Smooth muscle cell (in vitro differentiated cells): ENCODE results near the gene ELAVL2. TPM values are rescaled to one million over a fixed set of nuclear protein-coding genes. Genes with fewer than 3 reads are reported as not detected.

Source experiments
- DNase-seq: peaks from one replicate; lab custom pipeline; 2025; ENCODE audit not compliant: unreplicated experiment; lab: John Stamatoyannopoulos, UW
- H2AFZ ChIP-seq: fragments of 200-600 bp; sonication (generic); 2 replicates; pipeline ENCODE4 v1.6.0; 2016; ENCODE audit warnings: antibody characterized with exemption, low read depth, mild to moderate bottlenecking
- H3F3A ChIP-seq: fragments of 200-600 bp; sonication (generic); 2 replicates; pipeline ENCODE4 v1.6.0; 2017; ENCODE audit warnings: antibody characterized with exemption, low read depth
- H3K27ac ChIP-seq: fragments of 200-600 bp; sonication (generic); 2 replicates; pipeline ENCODE4 v1.5.1; 2016; ENCODE audit warnings: low read depth, mild to moderate bottlenecking
- H3K27me3 ChIP-seq: fragments of 200-600 bp; sonication (generic); 2 replicates; pipeline ENCODE4 v1.6.1; 2016; ENCODE audit warnings: low read depth, mild to moderate bottlenecking
- H3K36me3 ChIP-seq: fragments of 200-600 bp; sonication (generic); 2 replicates; pipeline ENCODE4 v1.5.1; 2016; ENCODE audit warnings: low read depth
- H3K4me1 ChIP-seq: fragments of 200-600 bp; sonication (generic); 2 replicates; pipeline ENCODE4 v1.5.1; 2016; ENCODE audit warnings: low read depth
- H3K4me2 ChIP-seq: fragments of 200-600 bp; sonication (generic); 2 replicates; pipeline ENCODE4 v1.6.0; 2016; ENCODE audit warnings: mild to moderate bottlenecking
- H3K4me3 ChIP-seq: fragments of 200-600 bp; sonication (generic); 2 replicates; pipeline ENCODE4 v1.5.1; 2016; ENCODE audit warnings: mild to moderate bottlenecking
- H3K79me2 ChIP-seq: fragments of 200-600 bp; sonication (generic); 2 replicates; pipeline ENCODE4 v1.6.0; 2016; ENCODE audit warnings: low read depth, mild to moderate bottlenecking
- H3K9ac ChIP-seq: fragments of 200-600 bp; sonication (generic); 2 replicates; pipeline ENCODE4 v1.6.0; 2016; ENCODE audit warnings: low read depth
- H3K9me3 ChIP-seq: fragments of 200-600 bp; sonication (generic); replicated peaks from 2 replicates; pipeline ENCODE4 v1.5.1; 2016; ENCODE audit warnings: low read depth
- H4K20me1 ChIP-seq: fragments of 200-600 bp; sonication (generic); 2 replicates; pipeline ENCODE4 v1.6.0; 2016; ENCODE audit warnings: low read depth
- WGBS: methylation state at CpG from one replicate; pipeline ENCODE4 v1.1.7; 2016; ENCODE audit warnings: low lambda C conversion rate; 5-methylcytosine and 5-hydroxymethylcytosine counted together
- polyA plus RNA-seq: library from polyadenylated mRNA; unstranded; fragments of >200 nt; fragmentation: Nextera tagmentation; extraction: Ambion mirVana; gene quantifications from 2 replicates; pipeline ENCODE4 v1.2.1, GENCODE V29; 2016
- total RNA-seq: library from RNA; depleted of rRNA; stranded (reverse); fragments of >200 nt; gene quantifications from 2 replicates; pipeline ENCODE4 v1.2.3, GENCODE V29; 2014
- TF ChIP-seq, protein P1 (sequence below): fragments of 200-600 bp; sonication (generic); IDR thresholded peaks from 2 replicates; pipeline ENCODE4 v1.5.1; 2017; ENCODE audit warnings: borderline replicate concordance, mild to moderate bottlenecking, antibody characterized with exemption; ENCODE audit not compliant: insufficient read depth, poor library complexity, severe bottlenecking

Gene ELAVL2
- total and polyA plus RNA-seq, 2 experiments from 2014 or later = 5.6 TPM; not detected in 1

GRCh38 chr9:23803216-23803615 is 22.8 kb downstream of the ELAVL2 start:
- H3K27me3 ChIP-seq = no peaks in the 10 kb centered on the region
- H3K4me3 ChIP-seq = no peak overlapping the region
- H3K79me2 ChIP-seq = no peaks in the 10 kb centered on the region
- no peak overlapping the region for H2AFZ ChIP-seq
- H3K4me2 ChIP-seq = no peak overlapping the region
- no peak overlapping the region for H3K9ac ChIP-seq
- DNase-seq = no peak
- no peaks in the 10 kb centered on the region for H3K9me3 ChIP-seq
- H3F3A ChIP-seq = no peaks in the 10 kb centered on the region
- H3K4me1 ChIP-seq = peaks cover 27% of the 10 kb centered on the region
- TF ChIP-seq, protein P1, sequence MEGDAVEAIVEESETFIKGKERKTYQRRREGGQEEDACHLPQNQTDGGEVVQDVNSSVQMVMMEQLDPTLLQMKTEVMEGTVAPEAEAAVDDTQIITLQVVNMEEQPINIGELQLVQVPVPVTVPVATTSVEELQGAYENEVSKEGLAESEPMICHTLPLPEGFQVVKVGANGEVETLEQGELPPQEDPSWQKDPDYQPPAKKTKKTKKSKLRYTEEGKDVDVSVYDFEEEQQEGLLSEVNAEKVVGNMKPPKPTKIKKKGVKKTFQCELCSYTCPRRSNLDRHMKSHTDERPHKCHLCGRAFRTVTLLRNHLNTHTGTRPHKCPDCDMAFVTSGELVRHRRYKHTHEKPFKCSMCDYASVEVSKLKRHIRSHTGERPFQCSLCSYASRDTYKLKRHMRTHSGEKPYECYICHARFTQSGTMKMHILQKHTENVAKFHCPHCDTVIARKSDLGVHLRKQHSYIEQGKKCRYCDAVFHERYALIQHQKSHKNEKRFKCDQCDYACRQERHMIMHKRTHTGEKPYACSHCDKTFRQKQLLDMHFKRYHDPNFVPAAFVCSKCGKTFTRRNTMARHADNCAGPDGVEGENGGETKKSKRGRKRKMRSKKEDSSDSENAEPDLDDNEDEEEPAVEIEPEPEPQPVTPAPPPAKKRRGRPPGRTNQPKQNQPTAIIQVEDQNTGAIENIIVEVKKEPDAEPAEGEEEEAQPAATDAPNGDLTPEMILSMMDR = no peak
- H3K27ac ChIP-seq = no peak overlapping the region
- H4K20me1 ChIP-seq = no peaks in the 10 kb centered on the region
- 93% methylated on average over 2 of the region's 2 CpGs for WGBS
- H3K36me3 ChIP-seq = no peaks in the 10 kb centered on the region

DNA sequence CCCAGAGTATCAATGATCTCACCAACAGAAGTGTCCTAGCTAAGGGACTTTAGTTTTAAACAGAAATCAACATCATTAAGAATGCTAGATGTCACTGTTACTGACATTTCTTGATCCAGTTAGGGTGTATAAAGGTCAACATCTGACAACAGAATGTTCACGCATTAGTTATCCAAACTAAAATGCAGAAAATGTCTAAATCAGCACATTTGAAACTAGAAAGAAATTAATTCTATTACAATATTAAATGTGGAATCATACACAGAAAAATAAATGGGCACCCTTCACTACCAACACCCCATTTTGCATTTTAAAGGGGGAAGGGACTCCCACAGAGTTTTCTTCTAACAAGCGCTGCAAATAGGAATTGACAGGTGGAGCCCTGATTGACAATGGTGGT is 24.5 kb downstream of the ELAVL2 start:
- no peak overlapping the region for H3K9ac ChIP-seq
- 92% methylated on average over 2 of the region's 2 CpGs for WGBS
- no peak overlapping the region for H3K4me3 ChIP-seq
- no peak overlapping the region for H3K4me2 ChIP-seq
- H3K79me2 ChIP-seq = no peaks in the 10 kb centered on the region
- H3K27ac ChIP-seq = no peak overlapping the region
- no peaks in the 10 kb centered on the region for H3K9me3 ChIP-seq
- no peaks in the 10 kb centered on the region for H3K36me3 ChIP-seq
- no peaks in the 10 kb centered on the region for H3F3A ChIP-seq
- H3K27me3 ChIP-seq = no peaks in the 10 kb centered on the region
- no peak for DNase-seq
- peaks cover 32% of the 10 kb centered on the region for H3K4me1 ChIP-seq
- H2AFZ ChIP-seq = no peak overlapping the region
- TF ChIP-seq, protein P1 = no peak
- H4K20me1 ChIP-seq = no peaks in the 10 kb centered on the region

GRCh38 chr9:23799521-23799920 is 26.5 kb downstream of the ELAVL2 start:
- H2AFZ ChIP-seq = no peak overlapping the region
- TF ChIP-seq, protein P1 = no peak
- H3K9ac ChIP-seq = no peak overlapping the region
- H3K79me2 ChIP-seq = no peaks in the 10 kb centered on the region
- no peak overlapping the region for H3K4me3 ChIP-seq
- peaks cover 32% of the 10 kb centered on the region for H3K4me1 ChIP-seq
- H3F3A ChIP-seq = no peaks in the 10 kb centered on the region
- no peaks in the 10 kb centered on the region for H4K20me1 ChIP-seq
- no peaks in the 10 kb centered on the region for H3K9me3 ChIP-seq
- H3K27ac ChIP-seq = no peak overlapping the region
- no peaks in the 10 kb centered on the region for H3K27me3 ChIP-seq
- H3K36me3 ChIP-seq = no peaks in the 10 kb centered on the region
- DNase-seq = no peak
- H3K4me2 ChIP-seq = no peak overlapping the region

DNA sequence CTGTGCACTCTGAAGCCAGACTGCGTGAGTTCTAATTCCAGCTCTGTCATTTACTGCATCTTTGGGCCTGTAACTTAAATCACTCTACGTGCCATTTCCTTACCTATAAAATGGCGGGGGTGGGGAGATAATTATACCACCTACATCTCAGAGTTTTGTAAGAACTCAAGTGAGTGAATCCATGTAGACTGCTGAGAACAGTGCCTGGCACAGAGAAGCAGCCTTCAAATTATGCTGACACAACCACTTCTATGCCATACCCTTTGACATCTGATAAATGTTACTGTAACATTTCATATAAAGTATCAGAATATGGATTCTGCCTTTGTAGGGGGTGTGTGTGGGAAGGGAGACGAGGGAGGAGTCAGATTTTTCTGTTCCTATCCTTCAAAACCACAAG is 27.7 kb downstream of the ELAVL2 start:
- Histone ChIP-seq H3K4me2 (no peak overlapping the region), H3K27me3 (no peaks in the 10 kb centered on the region), H2AFZ (no peak overlapping the region), H3K4me1 (peaks cover 32% of the 10 kb centered on the region), H3K9ac (no peak overlapping the region), H3F3A (no peaks in the 10 kb centered on the region), H3K9me3 (no peaks in the 10 kb centered on the region), H3K27ac (no peak overlapping the region), H3K4me3 (no peak overlapping the region), H3K79me2 (no peaks in the 10 kb centered on the region), H3K36me3 (no peaks in the 10 kb centered on the region), H4K20me1 (no peaks in the 10 kb centered on the region)
- DNase-seq = no peak
- TF ChIP-seq, protein P1 = no peak
- WGBS = 87% methylated on average over 4 of the region's 4 CpGs
